Fibroblast of gingiva (primary cell): ENCODE results near the gene ITPA.
A peak's percentile ranks its signal among the peaks of the same experiment; 100 is the strongest.

ENCODE experiments used
- DNase-seq: peaks from one replicate; pipeline ENCODE4 v3.0.0-alpha.2; 2011; ENCODE audit warnings: low read depth

The ITPA gene

GRCh38 chr20:3229158-3229557 is 19.9 kb downstream of the ITPA start:
- DNase-seq: no peak

GRCh38 chr20:3229798-3230197 is 20.5 kb downstream of the ITPA start:
- DNase-seq: no peak

GRCh38 chr20:3231116-3231515 is 21.8 kb downstream of the ITPA start:
- DNase-seq: no peak

GRCh38 chr20:3231889-3232588 is 22.7 kb downstream of the ITPA start:
- no peak for DNase-seq

- no peak for DNase-seq
These were observed 24.1 kb downstream of the ITPA start for GRCh38 chr20:3233131-3233990.

GRCh38 chr20:3233991-3234498 is 24.7 kb downstream of the ITPA start:
- DNase-seq: no peak

- DNase-seq: no peak
These were observed 26.5 kb downstream of the ITPA start for GRCh38 chr20:3235666-3236324.

GRCh38 chr20:3237011-3237957 is 28.0 kb downstream of the ITPA start:
- no peak for DNase-seq

- no peak for DNase-seq
These were observed 28.8 kb downstream of the ITPA start for GRCh38 chr20:3237958-3238615.

- DNase-seq: peak; percentile 39
These were observed 29.3 kb downstream of the ITPA start for GRCh38 chr20:3238616-3239025.

- peak; percentile 73 for DNase-seq
These were observed 29.9 kb downstream of the ITPA start, which contains the start of gene SLC4A11 for GRCh38 chr20:3239026-3239866. SLC4A11 (minus strand) TSS chr20:3239190; CDS start chr20:3239137, 53 bp downstream.

- no peak for DNase-seq
These were observed 30.8 kb downstream of the ITPA start for GRCh38 chr20:3239867-3240775.

- DNase-seq: no peak
These were observed 31.6 kb downstream of the ITPA start for GRCh38 chr20:3240776-3241363.

GRCh38 chr20:3242172-3242692 is 32.9 kb downstream of the ITPA start:
- no peak for DNase-seq

GRCh38 chr20:3243718-3244358 is 34.5 kb downstream of the ITPA start:
- no peak for DNase-seq

- no peak for DNase-seq
These were observed 35.3 kb downstream of the ITPA start for GRCh38 chr20:3244613-3245012.

- no peak for DNase-seq
These were observed 35.9 kb downstream of the ITPA start for GRCh38 chr20:3245156-3245555.

- DNase-seq: no peak
These were observed 36.4 kb downstream of the ITPA start for GRCh38 chr20:3245711-3246110.
